Brain microvascular endothelial cell (primary cell): Measurements from ENCODE around the gene RHO.
"Not testable (repeated sequence)": the region's sequence is repeated elsewhere in the genome, so short reads cannot be mapped to it uniquely, and the experiment has no call there.

ENCODE experiments used
- DNase-seq: peaks from one replicate; pipeline ENCODE4 v3.0.0-alpha.2; 2020
- H3K27ac ChIP-seq: fragments of 250-450 bp; sonication (Bioruptor Pico); 2 replicates; pipeline ENCODE4 v1.5.1; 2020; ENCODE audit warnings: mild to moderate bottlenecking, moderate library complexity
- H3K27me3 ChIP-seq: fragments of 250-450 bp; sonication (Bioruptor Pico); replicated peaks from 2 replicates; pipeline ENCODE4 v1.5.1; 2020; ENCODE audit warnings: mild to moderate bottlenecking
- H3K36me3 ChIP-seq: fragments of 250-450 bp; sonication (Bioruptor Pico); replicated peaks from 2 replicates; pipeline ENCODE4 v1.5.1; 2020; ENCODE audit warnings: mild to moderate bottlenecking
- H3K4me3 ChIP-seq: 2 replicates; pipeline ENCODE4 v1.5.1; 2011; ENCODE audit warnings: low read depth, mild to moderate bottlenecking, control low read depth, low read length, moderate library complexity
- CTCF ChIP-seq: IDR thresholded peaks from 2 replicates; pipeline ENCODE4 v1.5.1; 2011; ENCODE audit warnings: low read depth, mild to moderate bottlenecking, moderate library complexity, low read length, control low read depth, inconsistent platforms; ENCODE audit errors: missing control alignments
- in situ Hi-C: cut with HindIII; loops from 2 replicates; pipeline ENCODE4 v1.10.0; 2017; ENCODE audit warnings: low sequenced_read_pairs, low pct_ligation_motif_present

Gene RHO

GRCh38 chr3:129543999-129544398 lies 15.6 kb downstream of the RHO start:
- DNase-seq: no peak
- Histone ChIP-seq H3K27me3 (no peaks in the 10 kb centered on the region), H3K36me3 (no peaks in the 10 kb centered on the region), H3K27ac (no peak overlapping the region), H3K4me3 (no peak overlapping the region)
- TF ChIP-seq CTCF: no peak
- in situ Hi-C loops: no loop called here

GRCh38 chr3:129545951-129546350 lies 17.5 kb downstream of the RHO start:
- H3K36me3 ChIP-seq, H3K27ac ChIP-seq, in situ Hi-C loops, DNase-seq, H3K4me3 ChIP-seq, H3K27me3 ChIP-seq: not testable (repeated sequence)

DNA sequence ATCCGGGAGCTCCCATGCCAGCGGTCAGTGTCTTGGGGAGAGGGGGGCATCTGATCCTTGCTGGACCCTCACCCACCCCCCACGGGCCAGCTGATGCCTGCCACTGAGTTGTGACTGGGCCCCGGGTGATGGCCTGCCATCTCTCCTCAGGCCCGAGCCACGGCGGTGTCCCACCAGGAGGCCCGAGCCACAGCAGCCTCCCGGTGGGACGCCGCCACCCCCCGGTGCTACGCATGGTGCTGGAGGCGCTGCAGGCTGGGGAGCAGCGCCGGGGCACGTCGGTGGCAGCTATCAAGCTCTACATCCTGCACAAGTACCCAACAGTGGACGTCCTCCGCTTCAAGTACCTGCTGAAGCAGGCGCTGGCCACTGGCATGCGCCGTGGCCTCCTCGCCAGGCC lies 18.8 kb downstream of the RHO start:
- TF ChIP-seq CTCF: no peak
- Histone ChIP-seq H3K36me3 (no peaks in the 10 kb centered on the region), H3K4me3 (no peak overlapping the region), H3K27me3 (no peaks in the 10 kb centered on the region), H3K27ac (no peak overlapping the region)
- in situ Hi-C loops: no loop called here
- DNase-seq: no peak

DNA sequence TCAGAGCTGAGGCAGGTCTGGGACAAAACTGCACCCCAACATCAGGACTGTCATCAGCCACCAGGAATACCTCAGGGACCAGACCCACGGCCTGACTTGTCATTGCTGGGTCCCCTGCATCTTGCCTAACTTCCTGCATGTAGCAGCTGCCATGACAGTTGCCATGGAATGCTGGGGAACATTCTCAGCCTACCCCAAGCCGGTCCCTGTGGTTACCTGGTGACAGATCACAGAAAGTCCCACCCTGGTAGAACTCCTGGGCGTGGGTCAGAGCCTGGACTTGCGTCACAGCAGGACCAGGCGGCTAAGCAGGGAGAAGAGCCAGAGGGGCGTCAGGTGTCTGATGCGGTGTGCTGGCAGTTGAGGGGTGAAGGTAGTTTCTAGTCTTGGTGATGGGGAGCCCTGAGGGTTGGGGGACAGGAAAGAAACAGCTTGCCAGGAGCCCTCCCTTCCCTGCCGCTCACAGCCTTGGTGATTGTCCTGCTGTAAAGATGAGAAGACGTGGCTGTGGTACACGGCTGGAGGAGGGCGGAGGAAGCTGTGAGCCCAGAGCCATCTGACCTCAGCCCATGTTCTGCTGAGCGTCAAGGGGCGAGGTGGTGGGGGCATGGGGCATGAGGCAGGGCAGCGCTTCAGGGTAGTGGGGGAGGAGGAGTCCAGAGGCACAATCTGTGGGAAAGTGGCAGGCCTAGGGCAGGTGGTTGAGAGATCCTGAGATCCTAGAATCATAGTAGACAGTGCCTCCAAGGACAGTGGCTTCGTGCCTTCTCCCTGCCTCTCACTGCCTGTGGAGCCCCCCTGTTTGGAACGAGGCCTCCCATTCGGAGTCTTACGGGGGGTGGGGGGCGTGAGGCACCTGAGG lies 19.9 kb downstream of the RHO start:
- no peak overlapping the region for H3K4me3 ChIP-seq
- H3K27me3 ChIP-seq: no peaks in the 10 kb centered on the region
- no peak for DNase-seq
- no peak overlapping the region for H3K27ac ChIP-seq
- no peaks in the 10 kb centered on the region for H3K36me3 ChIP-seq
- no peak for TF ChIP-seq CTCF
- in situ Hi-C loops: no loop called here

GRCh38 chr3:129549006-129549800 lies 20.8 kb downstream of the RHO start:
- no peak for DNase-seq
- no peak for TF ChIP-seq CTCF
- H3K27ac ChIP-seq: no peak overlapping the region
- H3K36me3 ChIP-seq: no peaks in the 10 kb centered on the region
- H3K27me3 ChIP-seq: no peaks in the 10 kb centered on the region
- H3K4me3 ChIP-seq: no peak overlapping the region
- in situ Hi-C loops: no loop called here

DNA sequence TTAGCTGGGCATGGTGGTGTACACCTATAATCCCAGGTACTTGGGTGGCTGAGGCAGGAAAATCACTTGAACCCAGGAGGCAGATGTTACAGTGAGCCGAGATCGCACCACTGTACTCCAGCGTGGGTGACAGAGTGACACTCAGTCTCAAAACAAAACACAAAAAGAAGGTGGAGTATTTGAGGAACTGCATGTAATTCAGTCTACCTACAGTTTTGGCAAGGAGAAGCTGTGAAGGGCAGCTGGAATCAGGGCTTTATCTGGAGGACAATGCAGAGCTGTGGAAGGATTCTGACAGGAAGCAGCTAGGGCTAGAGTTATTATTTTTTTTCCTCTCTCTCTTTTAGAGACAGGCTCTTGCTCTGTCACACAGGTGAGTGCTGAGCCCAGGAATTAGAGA lies 21.4 kb downstream of the RHO start:
- no peak for TF ChIP-seq CTCF
- DNase-seq: no peak
- Histone ChIP-seq H3K4me3 (no peak overlapping the region), H3K36me3 (no peaks in the 10 kb centered on the region), H3K27me3 (no peaks in the 10 kb centered on the region), H3K27ac (no peak overlapping the region)
- in situ Hi-C loops: no loop called here
